GM19240 (cell line): ENCODE results near the gene ANKZF1.

Experiments used
- DNase-seq: peaks from one replicate; pipeline ENCODE4 v3.0.0; 2011; ENCODE audit warnings: low spot score; ENCODE audit not compliant: insufficient read length

ANKZF1 gene

DNA sequence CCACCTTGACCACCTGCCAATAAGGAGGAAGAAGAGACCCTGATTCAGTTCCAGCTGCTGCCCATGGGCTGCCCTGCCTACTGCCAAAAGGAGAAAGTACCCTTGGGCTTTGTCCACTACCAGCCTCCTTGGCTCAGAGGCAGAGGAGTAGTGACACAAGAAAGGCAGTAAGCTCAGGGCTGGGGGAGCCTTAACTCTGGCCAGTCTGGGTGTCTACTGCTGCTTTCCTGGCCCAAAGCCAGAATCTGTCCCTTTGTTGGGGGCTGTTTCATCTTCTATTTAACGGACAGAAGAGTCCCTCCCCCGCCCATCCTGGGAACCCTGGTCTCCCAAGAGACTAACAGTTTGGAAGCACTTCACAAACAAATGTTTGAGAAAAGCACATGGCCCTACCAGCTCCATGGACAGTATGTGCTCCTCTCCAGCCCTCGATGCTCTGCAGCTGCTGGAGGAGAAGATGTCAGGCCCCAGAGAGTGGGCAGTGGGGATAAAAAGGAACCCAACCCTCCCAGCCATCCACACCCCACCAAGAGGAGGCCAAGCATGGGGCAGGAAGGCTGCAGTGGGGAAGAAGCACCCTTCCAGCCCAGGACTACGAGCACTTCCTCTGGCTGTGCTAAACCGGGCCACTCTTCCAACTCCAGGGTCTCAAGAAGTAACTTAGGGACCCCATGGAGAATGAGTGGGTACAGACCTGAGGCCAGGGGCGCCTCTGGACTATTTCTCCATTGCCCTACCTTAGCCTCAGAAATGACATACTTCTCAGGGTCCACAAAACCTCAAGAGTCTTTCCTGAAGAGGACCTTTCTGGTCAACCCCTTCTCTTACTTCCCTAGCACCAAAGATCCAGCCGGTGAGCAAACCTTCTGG lies 1.3 kb upstream of the ANKZF1 start:
- no peak for DNase-seq

- DNase-seq: no peak
Observed at GRCh38 chr2:219228911-219229304, 698 bp upstream of the ANKZF1 start.

DNA sequence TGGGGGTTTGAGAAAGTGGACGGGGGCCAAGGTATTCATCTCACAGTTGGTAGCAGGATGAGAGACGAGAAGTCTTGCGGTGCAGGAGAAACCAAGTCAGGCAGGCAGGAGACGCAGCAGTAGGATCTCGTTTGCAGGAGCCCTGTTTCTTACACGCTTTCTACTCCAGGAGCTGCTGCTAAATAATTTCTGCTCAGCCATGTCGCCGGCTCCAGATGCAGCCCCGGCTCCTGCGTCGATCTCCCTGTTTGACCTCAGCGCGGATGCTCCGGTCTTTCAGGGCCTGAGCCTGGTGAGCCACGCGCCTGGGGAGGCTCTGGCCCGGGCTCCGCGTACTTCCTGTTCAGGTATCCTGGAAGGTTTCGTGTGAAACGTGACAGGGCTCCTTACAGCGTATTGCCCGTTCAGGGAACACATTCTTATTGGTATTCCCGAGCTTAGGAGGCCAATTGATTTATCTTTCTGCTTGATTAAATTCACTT lies 494 bp downstream of the ANKZF1 start:
- peak; percentile 55 for DNase-seq

DNA sequence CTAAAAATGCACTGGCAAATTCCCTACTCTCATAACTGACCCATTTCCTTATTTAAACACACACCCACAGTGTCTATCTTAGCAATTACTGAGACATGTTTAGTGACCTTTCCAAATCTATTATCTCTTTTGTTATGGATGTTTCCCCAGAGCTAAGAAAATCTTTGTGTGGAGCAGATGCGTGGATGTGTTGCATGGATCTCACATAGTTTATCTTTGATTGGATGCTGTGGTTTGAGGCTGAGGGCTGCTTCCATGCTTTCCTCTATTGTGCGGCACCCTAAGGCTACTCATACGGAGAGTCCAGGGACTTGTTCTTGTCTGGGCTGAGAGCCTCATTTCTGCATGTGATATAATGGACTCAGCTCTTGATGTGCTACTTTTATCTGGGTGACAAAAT lies 4.7 kb downstream of the ANKZF1 start:
- DNase-seq: no peak

DNA sequence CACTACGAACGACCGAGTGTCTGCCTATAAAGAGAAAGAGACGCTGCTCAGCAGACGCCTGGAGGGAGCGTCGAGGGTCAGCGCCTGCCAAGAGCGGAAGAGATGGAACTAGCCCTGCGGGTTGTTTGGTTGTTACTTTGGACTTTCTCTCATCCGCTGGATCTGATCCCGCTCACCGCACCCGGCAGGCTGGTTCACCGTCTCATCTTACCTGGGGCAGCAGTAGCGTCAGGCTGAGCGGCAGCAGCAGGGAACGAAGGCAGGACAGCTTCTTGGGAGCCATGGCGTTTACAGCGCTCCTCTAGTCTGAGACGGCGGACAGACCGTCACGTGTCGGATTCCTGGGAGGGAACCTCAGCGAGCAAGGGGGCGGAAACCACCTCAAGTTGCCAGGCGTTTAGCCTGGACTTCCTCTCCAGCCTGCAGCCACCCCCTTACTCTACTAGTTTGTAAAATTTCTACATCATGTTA lies 13.7 kb downstream of the ANKZF1 start:
- no peak for DNase-seq

DNA sequence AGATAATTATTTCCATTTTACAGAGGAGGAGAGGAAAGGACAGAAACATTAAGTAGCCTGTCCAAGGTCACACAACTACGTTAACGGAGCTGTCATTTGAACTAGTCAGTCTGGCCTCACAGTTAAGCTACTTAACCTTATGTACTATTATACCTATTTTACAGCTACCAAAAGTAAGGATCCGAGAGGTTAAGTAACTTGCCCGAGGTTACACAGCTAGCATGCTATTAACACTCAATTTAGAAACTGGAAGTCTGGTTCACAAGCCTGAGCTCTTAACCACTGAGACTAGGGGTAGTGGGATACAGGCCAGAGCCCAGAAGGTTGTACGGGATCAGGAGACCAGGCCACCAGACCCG lies 15.2 kb downstream of the ANKZF1 start:
- no peak for DNase-seq

- DNase-seq: peak; percentile 98
Observed at GRCh38 chr2:219245148-219245898, 15.7 kb downstream of the ANKZF1 start, which contains the start of the genes GLB1L and STK16. Gene GLB1L (minus strand): TSS chr2:219245444. CDS start chr2:219243573, 1,871 bp downstream. Gene STK16 (plus strand): TSS chr2:219245479. CDS start chr2:219246000, 521 bp downstream.

GRCh38 chr2:219245899-219246230 lies 16.3 kb downstream of the ANKZF1 start:
- no peak for DNase-seq

DNA sequence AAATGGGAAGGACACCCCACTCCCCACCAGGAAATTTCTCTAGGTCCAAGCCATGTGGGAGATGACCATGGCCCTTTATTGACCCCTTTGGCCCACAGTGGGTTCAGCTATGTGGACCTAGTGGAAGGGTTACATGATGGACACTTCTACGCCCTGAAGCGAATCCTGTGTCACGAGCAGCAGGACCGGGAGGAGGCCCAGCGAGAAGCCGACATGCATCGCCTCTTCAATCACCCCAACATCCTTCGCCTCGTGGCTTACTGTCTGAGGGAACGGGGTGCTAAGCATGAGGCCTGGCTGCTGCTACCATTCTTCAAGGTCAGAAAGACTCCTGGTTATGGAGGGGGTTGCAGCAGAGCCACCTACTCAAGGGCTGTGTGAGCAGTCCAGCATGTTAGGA lies 17.0 kb downstream of the ANKZF1 start:
- no peak for DNase-seq

DNA sequence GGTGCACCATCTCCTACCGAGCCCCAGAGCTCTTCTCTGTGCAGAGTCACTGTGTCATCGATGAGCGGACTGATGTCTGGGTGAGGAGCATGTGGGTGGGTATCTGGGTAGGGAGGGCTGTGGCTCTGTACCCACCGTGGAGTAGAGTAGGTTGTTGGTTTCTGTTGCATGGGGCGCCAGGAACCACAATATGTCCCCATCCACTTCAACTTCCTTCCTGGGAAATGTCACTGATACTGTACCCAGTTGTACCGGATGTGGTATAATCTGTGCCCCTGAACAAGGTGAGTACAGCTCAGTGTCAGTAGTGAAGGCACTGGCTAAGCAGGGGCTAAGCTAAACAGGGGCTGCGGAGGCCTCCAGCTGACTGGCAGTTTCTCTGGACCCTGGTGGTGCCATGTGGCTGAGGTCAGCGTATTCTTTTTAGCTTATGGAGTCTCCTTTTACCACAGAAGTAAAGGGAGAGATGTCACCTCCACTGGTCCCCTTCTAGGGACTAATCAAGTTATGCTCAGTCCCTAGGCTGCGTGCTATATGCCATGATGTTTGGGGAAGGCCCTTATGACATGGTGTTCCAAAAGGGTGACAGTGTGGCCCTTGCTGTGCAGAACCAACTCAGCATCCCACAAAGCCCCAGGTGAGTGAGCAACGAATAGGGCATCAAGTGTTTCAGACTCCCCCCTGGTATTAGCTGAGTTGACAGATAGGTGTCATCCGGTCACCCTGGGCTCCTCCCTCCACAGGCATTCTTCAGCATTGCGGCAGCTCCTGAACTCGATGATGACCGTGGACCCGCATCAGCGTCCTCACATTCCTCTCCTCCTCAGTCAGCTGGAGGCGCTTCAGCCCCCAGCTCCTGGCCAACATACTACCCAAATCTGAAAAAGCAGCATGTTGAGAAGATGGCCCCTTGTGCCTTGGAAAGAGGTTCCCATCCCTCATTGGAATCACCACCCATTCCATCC lies 18.4 kb downstream of the ANKZF1 start:
- no peak for DNase-seq

GRCh38 chr2:219248845-219249202 lies 19.2 kb downstream of the ANKZF1 start:
- DNase-seq: no peak

- no peak for DNase-seq
Observed at GRCh38 chr2:219249203-219249980, 19.8 kb downstream of the ANKZF1 start.

DNA sequence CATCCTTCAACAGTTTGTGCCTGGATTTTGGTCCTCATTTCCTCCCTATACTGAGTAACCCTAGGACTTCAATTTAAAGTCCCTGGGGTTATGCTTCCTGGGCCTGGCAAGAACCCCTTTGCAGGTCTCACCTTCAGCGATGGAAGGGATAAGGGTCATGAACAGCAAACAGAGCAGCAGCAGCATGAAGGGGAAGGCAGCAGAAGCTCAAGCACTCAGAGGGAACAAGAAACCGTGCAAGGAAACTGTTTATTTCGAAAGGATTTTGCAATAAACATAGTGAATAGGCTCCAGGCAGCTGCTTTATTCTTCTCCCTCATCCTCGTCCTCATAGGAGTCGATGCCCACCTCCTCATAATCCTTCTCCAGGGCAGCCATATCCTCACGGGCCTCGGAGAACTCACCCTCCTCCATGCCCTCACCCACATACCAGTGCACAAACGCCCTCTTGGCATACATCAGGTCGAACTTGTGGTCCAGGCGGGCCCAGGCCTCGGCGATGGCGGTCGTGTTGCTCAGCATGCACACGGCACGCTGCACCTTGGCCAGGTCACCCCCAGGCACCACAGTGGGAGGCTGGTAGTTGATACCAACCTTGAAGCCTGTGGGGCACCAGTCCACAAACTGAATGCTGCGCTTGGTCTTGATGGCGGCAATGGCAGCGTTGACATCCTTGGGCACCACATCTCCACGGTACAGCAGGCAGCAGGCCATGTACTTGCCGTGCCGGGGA lies 20.6 kb downstream of the ANKZF1 start:
- DNase-seq: no peak

DNA sequence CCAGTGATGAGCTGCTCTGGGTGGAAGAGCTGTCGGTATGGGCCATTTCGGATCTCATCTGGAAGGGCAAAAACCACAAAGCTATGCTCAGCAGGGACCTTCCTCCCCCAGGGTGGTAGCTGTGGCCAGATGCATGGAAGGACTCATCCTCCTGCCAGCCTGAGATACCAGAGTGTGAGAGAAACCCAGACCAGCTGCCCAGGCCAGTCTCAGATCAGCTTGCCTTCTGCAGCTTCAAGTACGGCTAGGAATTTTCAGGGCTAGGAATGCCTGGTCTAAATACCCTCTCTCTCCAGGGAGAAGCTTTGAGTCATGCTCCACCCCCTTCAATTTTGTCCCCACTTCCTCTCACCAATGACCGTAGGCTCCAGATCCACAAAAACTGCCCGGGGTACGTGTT lies 22.1 kb downstream of the ANKZF1 start:
- DNase-seq: no peak

DNA sequence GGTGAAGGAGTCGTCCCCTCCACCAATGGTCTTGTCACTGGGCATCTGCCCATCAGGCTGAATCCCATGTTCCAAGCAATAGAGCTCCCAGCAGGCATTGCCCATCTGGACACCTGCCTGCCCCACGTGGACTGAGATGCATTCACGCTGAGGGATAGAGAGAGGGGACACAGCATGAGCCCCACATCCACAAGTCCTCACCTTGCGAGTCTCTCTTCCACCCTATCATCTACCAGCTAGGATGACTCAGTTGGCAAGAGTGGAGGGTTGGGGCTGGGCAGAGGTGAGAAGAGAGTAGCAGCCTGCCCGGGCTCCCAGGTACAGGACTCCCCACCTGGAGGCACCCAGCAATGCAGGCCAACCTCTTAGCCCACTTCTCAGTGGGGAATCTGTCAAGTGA lies 22.5 kb downstream of the ANKZF1 start:
- DNase-seq: no peak

GRCh38 chr2:219252570-219252899 lies 22.9 kb downstream of the ANKZF1 start:
- no peak for DNase-seq

DNA sequence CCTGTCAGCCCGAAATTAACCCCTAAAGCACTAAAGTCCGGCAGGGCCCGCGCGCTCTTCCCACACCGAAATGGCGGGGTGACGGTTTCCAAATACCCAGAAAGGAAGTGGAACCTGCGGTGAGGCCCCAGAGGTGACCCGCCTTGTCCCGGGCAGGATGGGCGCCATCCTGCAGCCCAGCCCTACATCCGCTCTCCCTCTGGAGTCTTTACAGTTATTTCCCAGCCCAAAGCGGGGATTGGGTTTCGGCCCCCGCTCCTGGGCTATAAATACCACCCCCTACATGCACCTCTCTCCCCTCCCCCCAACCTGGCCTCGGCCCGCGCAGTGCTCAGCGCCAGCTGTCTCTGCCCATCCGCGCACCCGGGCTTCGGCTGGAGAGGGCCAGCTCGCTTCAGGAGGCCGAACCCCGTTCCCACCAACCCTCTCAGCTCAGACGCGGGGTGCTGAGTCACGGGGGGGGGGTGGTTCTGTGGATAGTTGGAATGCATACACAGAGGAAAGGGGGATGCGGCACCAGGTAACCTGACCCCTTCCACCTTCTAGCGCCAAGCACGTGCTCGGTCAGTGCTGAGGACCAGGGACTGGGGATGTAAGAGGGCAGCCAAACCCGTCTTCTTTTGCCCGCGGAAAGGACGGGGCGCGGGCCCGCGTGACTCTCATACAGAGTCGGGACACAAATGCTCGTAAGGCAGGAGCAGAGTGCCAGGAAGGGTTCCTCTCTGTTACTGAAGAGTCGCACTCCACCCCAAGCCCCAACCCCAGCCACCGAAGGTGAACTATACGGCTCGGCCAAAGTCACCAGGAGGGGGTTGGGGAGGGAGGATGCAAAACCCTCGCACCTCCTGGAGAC lies 23.5 kb downstream of the ANKZF1 start, which contains the start of gene TUBA4B:
TSS of gene TUBA4B (plus strand) at position 344 of the 853 bp plus-strand sequence. CDS start at position 509, 165 bp downstream.
- no peak for DNase-seq

- DNase-seq: peak; percentile 80
Observed at GRCh38 chr2:219253753-219254589, 24.4 kb downstream of the ANKZF1 start, which contains the start of gene TUBA4A. Gene TUBA4A (minus strand): TSS chr2:219253918. CDS start chr2:219253858, 60 bp downstream.
